Measurements from ENCODE around the gene MPHOSPH8. TPM values are rescaled to one million over a fixed set of nuclear protein-coding genes. Genes with fewer than 3 reads are reported as not detected.

MPHOSPH8 gene
- total and polyA plus RNA-seq, 4 donors, result 8.4 to 14.2 (median 12.3) TPM

GRCh38 chr13:19586904-19587634 lies 46.4 kb upstream of the MPHOSPH8 start:
- DNase-seq (ENCODE audit: low spot score), result no peak
- H3K27me3 ChIP-seq (ENCODE audit: control insufficient read depth in 4 of 4, insufficient read depth in 4 of 4, low read length in 3 of 4), result no peaks in the 10 kb centered on the region
- no peak overlapping the region for H3K4me3 ChIP-seq (ENCODE audit: low read depth in 1 of 3, low read length in 3 of 3)
- no peak overlapping the region for H3K27ac ChIP-seq (ENCODE audit: low read depth in 1 of 2, low read length in 2 of 2)
- peak; percentile 40 to 58 for TF ChIP-seq GABPA (IDR thresholded peaks at IDR 0.05 in 1 of 2, conservative IDR thresholded peaks at IDR 0.05 in 1 of 2)
- TF ChIP-seq CTCF (IDR thresholded peaks at IDR 0.05; ENCODE audit: low read depth, low read length, missing input control), result no peak
- H3K36me3 ChIP-seq (ENCODE audit: control insufficient read depth in 4 of 4, insufficient read depth in 3 of 4, low read depth in 1 of 4, low read length in 3 of 4), result no peaks in the 10 kb centered on the region
- H3K9me3 ChIP-seq (ENCODE audit: control insufficient read depth in 4 of 4, low read length in 3 of 4), result no peaks in the 10 kb centered on the region
- H3K9ac ChIP-seq (ENCODE audit: low read depth in 1 of 2, low read length in 2 of 2), result no peak overlapping the region
- H3K4me1 ChIP-seq (ENCODE audit: control insufficient read depth in 4 of 4, insufficient read depth in 4 of 4, low read length in 3 of 4), result no peaks in the 10 kb centered on the region
- 38% methylated on average over 17 of the region's 17 CpGs for WGBS

GRCh38 chr13:19587635-19588300 lies 45.7 kb upstream of the MPHOSPH8 start:
- H3K27ac ChIP-seq (ENCODE audit: low read depth in 1 of 2, low read length in 2 of 2), result no peak overlapping the region
- TF ChIP-seq RAD21 (IDR thresholded peaks at IDR 0.05) (peak; percentile 80 to 85), CTCF (IDR thresholded peaks at IDR 0.05; ENCODE audit: low read depth, low read length, missing input control) (peak; percentile 47), TAF1 (conservative IDR thresholded peaks at IDR 0.05) (no peak)
- H3K4me3 ChIP-seq (ENCODE audit: low read depth in 1 of 3, low read length in 3 of 3), result no peak overlapping the region
- no peak overlapping the region for H3K9ac ChIP-seq (ENCODE audit: low read depth in 1 of 2, low read length in 2 of 2)
- H3K27me3 ChIP-seq (ENCODE audit: control insufficient read depth in 4 of 4, insufficient read depth in 4 of 4, low read length in 3 of 4), result no peaks in the 10 kb centered on the region
- 66% methylated on average over 9 of the region's 9 CpGs for WGBS
- no peaks in the 10 kb centered on the region for H3K9me3 ChIP-seq (ENCODE audit: control insufficient read depth in 4 of 4, low read length in 3 of 4)
- no peak for DNase-seq (ENCODE audit: low spot score)
- H3K4me1 ChIP-seq (ENCODE audit: control insufficient read depth in 4 of 4, insufficient read depth in 4 of 4, low read length in 3 of 4), result no peaks in the 10 kb centered on the region
- no peaks in the 10 kb centered on the region for H3K36me3 ChIP-seq (ENCODE audit: control insufficient read depth in 4 of 4, insufficient read depth in 3 of 4, low read depth in 1 of 4, low read length in 3 of 4)

- no peaks in the 10 kb centered on the region for H3K4me1 ChIP-seq (ENCODE audit: control insufficient read depth in 4 of 4, insufficient read depth in 4 of 4, low read length in 3 of 4)
- no peak for DNase-seq (ENCODE audit: low spot score)
- no peaks in the 10 kb centered on the region for H3K27me3 ChIP-seq (ENCODE audit: control insufficient read depth in 4 of 4, insufficient read depth in 4 of 4, low read length in 3 of 4)
- no peak overlapping the region for H3K9ac ChIP-seq (ENCODE audit: low read depth in 1 of 2, low read length in 2 of 2)
- H3K36me3 ChIP-seq (ENCODE audit: control insufficient read depth in 4 of 4, insufficient read depth in 3 of 4, low read depth in 1 of 4, low read length in 3 of 4), result no peaks in the 10 kb centered on the region
- no peak for TF ChIP-seq CTCF (IDR thresholded peaks at IDR 0.05; ENCODE audit: low read depth, low read length, missing input control)
- TF ChIP-seq RAD21 (IDR thresholded peaks at IDR 0.05), result no peak
- no peak for TF ChIP-seq EGR1 (IDR thresholded peaks at IDR 0.05; ENCODE audit: low read depth in 2 of 2)
- TF ChIP-seq FOXA2 (IDR thresholded peaks at IDR 0.05), result no peak
- no peak for TF ChIP-seq SP1 (IDR thresholded peaks at IDR 0.05)
- no peak for TF ChIP-seq MAX (IDR thresholded peaks at IDR 0.05)
- no peak for TF ChIP-seq YY1 (IDR thresholded peaks at IDR 0.05)
- no peak for TF ChIP-seq JUND (IDR thresholded peaks at IDR 0.05)
- TF ChIP-seq REST (IDR thresholded peaks at IDR 0.05), result no peak
- TF ChIP-seq ATF3 (IDR thresholded peaks at IDR 0.05), result no peak
- H3K9me3 ChIP-seq (ENCODE audit: control insufficient read depth in 4 of 4, low read length in 3 of 4), result no peaks in the 10 kb centered on the region
- WGBS, result 67% methylated on average over 2 of the region's 2 CpGs
- H3K4me3 ChIP-seq (ENCODE audit: low read depth in 1 of 3, low read length in 3 of 3), result no peak overlapping the region
- no peak overlapping the region for H3K27ac ChIP-seq (ENCODE audit: low read depth in 1 of 2, low read length in 2 of 2)
Observed at GRCh38 chr13:19589312-19589711, 44.1 kb upstream of the MPHOSPH8 start.

Data from liver (tissue), 9 donors.